GM19351 (cell line): Measurements from ENCODE around the gene PDE9A.

Experiments
- ATAC-seq: cut with Tn5 transposase; IDR thresholded peaks from one replicate; pipeline ENCODE4 v1.9.1; 2021; ENCODE audit warnings: mild to moderate bottlenecking, moderate library complexity; ENCODE audit not compliant: unreplicated experiment

Gene PDE9A

GRCh38 chr21:42670058-42670880, 16.8 kb downstream of the PDE9A start:
- ATAC-seq: no peak

GRCh38 chr21:42670884-42671283, 17.5 kb downstream of the PDE9A start:
- ATAC-seq: no peak

- ATAC-seq: no peak
These were observed 18.6 kb downstream of the PDE9A start for GRCh38 chr21:42671778-42672593.

- no peak for ATAC-seq
These were observed 19.5 kb downstream of the PDE9A start for GRCh38 chr21:42672699-42673458.

- no peak for ATAC-seq
These were observed 20.4 kb downstream of the PDE9A start for GRCh38 chr21:42673633-42674328.

GRCh38 chr21:42674351-42674940, 21.0 kb downstream of the PDE9A start:
- no peak for ATAC-seq

- ATAC-seq: no peak
These were observed 22.0 kb downstream of the PDE9A start for GRCh38 chr21:42675403-42675802.

GRCh38 chr21:42676808-42677207, 23.4 kb downstream of the PDE9A start:
- no peak for ATAC-seq

- no peak for ATAC-seq
These were observed 24.2 kb downstream of the PDE9A start for GRCh38 chr21:42677339-42678321.

- no peak for ATAC-seq
These were observed 25.3 kb downstream of the PDE9A start for GRCh38 chr21:42678618-42679295.

GRCh38 chr21:42679319-42680057, 26.1 kb downstream of the PDE9A start:
- no peak for ATAC-seq

- ATAC-seq: no peak
These were observed 26.6 kb downstream of the PDE9A start for GRCh38 chr21:42680058-42680330.

GRCh38 chr21:42680429-42680828, 27.0 kb downstream of the PDE9A start:
- no peak for ATAC-seq

- no peak for ATAC-seq
These were observed 28.1 kb downstream of the PDE9A start for GRCh38 chr21:42681296-42682206.

GRCh38 chr21:42682661-42683210, 29.3 kb downstream of the PDE9A start:
- no peak for ATAC-seq

GRCh38 chr21:42683371-42684108, 30.1 kb downstream of the PDE9A start:
- no peak for ATAC-seq
